GM19043 (cell line): ENCODE results near the gene MFAP3L.

Experiments
- ATAC-seq: cut with Tn5 transposase; IDR thresholded peaks from one replicate; pipeline ENCODE4 v1.9.1; 2021; ENCODE audit warnings: low read depth; ENCODE audit not compliant: unreplicated experiment

The MFAP3L gene

DNA sequence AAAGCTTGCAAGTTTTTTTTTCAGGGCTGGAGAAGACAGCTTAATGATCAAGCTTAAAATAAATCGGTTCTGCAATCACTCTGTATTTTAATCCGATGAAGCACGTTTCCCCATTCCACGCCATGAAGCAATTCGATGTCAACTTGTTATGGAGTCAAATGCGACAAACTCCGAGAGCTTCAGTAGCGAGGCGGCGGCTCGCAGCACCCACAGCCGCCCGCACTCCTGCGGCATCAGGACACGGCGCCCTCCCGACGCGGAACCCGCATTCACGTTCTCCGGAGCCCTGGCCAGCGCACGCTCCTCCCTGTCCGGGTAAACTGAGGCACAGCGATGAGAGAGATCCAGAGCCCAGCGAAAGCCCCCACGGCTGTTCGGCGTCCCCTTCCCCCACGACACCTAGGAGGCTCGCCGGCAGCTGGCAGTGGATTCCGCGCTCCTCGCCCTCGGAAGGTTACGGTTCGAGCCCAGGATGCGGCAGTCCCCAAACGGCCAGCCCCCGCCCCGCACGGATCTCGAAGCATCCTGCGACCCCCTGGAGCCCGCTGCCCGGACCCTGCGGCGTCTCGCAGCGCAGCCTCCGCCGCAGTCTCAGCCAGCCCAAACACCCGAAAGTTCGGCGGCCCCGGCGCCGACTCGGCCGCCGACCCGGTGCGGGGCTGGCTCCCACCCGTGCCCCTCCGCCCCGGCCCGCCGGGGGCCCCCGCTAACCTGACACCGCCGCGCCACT is 507 bp downstream of the MFAP3L start:
- ATAC-seq = no peak

DNA sequence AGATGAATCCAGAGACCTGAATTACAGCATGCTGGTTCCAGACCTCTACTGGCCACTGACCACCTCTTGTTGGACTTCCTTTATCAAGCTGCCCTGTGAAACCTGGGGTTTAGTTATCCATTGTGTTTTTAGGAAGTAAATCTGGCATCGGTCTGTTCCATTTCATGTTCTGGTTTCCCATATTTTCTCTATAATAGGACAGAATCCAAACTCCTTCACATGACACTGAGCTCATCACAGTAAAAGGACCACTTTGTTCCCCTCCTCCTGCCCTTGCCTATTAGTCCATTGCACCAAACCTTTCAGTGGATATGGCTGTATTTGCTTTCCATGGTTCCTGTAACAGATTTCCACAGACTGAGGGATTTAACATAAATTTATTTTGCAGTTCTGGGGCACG is 4.0 kb downstream of the MFAP3L start:
- no peak for ATAC-seq

- ATAC-seq = no peak
Observed at GRCh38 chr4:170017252-170017651, 8.9 kb downstream of the MFAP3L start.

DNA sequence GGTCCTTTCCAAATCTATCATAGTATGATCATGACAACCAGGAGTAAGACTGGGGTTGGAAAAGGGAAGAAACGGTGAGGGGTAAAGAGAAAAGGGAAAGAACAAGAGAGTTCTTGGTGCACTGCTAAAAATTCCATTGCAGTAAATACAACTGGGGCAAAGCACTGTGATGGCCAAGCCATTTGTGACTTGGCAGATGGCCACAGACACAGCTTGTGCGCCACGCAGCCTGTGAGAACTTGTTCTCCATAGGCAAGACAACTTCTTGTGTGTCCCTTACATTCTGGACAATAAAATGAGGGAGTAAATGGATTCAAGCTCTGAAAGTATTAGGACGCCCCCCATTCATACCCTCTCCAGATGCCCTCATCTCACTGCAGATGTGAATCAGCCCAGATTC is 10.9 kb downstream of the MFAP3L start:
- no peak for ATAC-seq

GRCh38 chr4:170014359-170015011 is 11.7 kb downstream of the MFAP3L start:
- ATAC-seq = no peak

- no peak for ATAC-seq
Observed at GRCh38 chr4:170012629-170012958, 13.6 kb downstream of the MFAP3L start.

GRCh38 chr4:170011921-170012628 is 14.1 kb downstream of the MFAP3L start:
- no peak for ATAC-seq

DNA sequence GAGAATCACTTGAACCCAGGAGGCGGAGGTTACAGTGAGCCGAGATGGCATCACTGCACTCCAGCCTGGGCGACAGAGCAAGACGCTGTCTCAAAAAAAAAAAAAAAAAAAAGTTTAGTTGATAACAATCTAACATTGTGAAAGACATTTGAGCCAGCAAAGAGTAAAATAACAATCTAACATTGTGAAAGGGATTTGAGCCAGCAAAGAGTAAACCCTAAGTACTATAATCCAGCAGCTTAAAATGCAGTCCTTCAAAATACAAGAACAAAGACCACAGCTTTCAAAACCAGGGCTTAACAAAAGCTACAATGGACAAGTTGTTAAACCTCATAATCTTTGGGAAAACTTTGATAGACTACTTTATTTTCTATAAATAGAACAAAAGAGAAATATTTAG is 16.9 kb downstream of the MFAP3L start:
- ATAC-seq = no peak

DNA sequence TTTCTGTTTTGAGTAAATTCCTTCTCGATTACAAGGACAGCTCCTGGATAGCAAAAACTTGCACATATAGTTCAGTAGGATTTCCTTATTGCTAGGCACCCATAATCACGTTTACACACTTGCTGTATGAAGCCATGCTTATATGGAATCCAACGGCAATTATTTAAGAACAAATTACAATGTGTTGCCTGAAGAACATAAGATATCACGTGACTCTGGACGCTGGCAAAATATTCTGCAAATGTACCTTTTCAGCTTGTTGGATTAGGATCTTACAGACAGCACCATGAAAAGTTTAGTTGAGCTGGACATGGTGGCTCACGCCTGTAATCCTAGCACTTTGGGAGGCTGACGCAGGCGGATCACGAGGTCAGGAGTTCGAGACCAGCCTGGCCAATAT is 17.4 kb downstream of the MFAP3L start:
- no peak for ATAC-seq

DNA sequence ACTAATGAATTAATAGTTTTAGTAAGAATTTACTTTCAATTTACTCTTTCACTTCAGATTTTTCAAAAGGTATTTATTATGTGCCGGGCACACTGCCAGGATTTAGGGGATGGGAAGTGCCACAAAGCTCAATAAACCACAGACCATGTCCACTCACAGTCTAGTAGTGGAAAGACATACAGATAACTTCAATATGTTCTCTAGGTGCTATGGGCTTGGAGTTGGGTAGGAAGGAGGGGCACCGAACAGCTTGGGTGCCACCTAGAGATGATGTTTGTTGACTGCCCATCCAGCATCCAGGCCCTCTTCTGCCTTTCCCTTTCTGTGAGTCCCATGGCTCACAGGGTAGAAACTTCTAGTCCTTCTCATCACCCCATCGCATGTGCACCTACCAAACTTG is 17.8 kb downstream of the MFAP3L start:
- ATAC-seq = no peak

- no peak for ATAC-seq
Observed at GRCh38 chr4:170007113-170007512, 19.1 kb downstream of the MFAP3L start.

- no peak for ATAC-seq
Observed at GRCh38 chr4:170005472-170005871, 20.7 kb downstream of the MFAP3L start.

GRCh38 chr4:170004651-170005295 is 21.4 kb downstream of the MFAP3L start:
- no peak for ATAC-seq

GRCh38 chr4:170003071-170004070 is 22.8 kb downstream of the MFAP3L start:
- no peak for ATAC-seq

DNA sequence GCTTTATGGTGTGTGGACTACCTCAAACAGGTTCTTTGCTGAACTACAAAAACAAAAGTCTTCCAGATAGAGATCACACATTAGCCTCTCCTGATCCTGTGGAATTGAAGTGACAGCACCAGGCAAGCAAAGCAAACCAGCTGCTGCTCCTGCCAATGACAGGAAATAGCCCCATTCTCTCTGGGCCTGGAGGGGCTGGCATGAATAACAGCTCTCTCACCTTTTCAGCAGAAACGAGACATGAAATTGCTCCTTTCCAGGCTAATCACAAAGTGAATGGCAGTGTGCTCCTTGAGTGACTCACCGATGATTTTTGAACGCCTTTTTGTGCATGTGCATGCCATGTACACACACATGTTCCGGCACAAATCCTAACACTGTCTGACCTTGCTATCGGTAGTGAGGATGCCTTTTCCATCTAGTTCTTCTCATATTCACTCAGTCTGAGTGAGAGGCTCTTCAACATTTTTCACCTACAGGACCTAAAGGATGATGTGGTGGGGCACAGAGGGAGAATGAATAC is 24.4 kb downstream of the MFAP3L start:
- ATAC-seq = no peak

- no peak for ATAC-seq
Observed at GRCh38 chr4:170001011-170001744, 25.0 kb downstream of the MFAP3L start.

- ATAC-seq = no peak
Observed at GRCh38 chr4:169999923-170000322, 26.3 kb downstream of the MFAP3L start.

DNA sequence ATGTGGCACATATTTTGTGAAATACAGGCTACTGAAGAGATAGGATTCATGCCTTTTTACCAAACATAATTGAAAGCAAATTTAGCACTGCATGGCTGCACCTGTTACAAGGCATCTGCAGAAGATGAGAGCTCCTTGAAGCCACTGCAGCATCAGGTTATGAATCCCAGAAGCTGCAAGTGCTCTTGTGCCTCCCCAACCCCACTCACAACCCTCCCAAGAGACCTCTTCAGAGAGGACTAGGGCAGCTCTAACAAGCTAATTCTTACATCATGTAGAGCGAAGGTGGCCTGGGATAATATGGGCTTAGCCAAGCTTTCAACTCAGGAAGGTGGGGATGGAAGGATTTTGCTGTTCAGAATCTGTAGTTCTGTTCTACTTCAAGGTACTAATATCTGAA is 27.2 kb downstream of the MFAP3L start:
- ATAC-seq = no peak
